COLO829 (cell line): Measurements from ENCODE around the gene LYVE1.

Source experiments
- DNase-seq: peaks from one replicate; pipeline ENCODE4 v3.0.0; 2012; ENCODE audit warnings: low spot score

Gene LYVE1

DNA sequence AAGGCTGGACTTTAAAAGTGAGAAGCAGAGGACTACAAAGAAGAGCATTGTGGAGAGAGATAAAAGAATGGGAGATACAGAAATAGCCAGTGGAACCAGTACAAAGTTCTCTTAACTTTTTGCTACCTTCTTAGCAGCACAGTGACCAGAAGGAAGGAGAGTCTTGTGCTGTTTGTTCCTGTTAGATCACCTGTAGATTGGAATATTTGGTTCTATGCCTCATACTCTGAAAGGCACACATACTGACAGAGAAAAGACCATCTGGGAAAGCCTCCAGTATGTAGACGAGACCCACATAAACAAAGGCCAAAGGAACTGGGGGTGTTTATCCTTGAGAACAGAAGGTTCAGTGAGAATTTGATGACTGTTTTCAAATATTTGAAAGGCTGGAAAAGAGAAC is 46.2 kb downstream of the LYVE1 start:
- no peak for DNase-seq

- DNase-seq: no peak
These were observed 47.9 kb downstream of the LYVE1 start for GRCh38 chr11:10520562-10520961.

DNA sequence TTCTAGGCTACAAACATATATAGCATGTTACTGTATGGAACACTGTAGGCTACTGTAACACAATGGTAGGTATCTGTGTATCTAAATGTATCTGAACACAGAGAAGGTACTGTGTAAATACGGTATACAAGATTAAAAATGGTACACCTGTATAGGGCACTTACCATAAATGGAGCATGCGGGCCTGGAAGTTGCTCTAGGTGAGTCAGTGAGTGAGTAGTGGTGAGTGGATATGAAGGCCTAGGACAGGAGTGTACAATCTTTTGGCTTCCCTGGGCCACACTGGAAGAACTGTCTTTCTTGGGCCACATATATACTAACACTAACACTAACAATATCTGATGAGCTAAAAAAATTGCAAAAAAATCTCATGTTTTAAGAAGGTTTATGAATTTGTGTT is 48.8 kb downstream of the LYVE1 start:
- DNase-seq: no peak

DNA sequence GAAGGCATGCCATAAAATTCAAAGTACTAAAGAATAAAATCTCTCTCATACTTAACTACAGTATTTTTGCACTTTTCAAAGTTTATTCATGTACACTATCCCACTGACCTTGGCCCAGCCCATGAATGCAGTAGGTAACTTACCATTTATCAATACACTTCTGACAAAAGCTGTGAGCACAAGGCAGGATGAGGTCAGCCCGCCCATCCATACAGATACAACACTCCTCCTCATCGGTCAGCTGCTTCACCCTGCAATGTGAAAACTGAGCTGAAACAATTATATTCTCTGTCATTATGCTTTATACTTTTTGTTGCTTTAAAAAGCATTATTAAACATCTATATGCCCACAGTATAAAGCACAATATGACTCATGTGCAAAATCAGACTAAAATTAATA is 49.6 kb downstream of the LYVE1 start:
- no peak for DNase-seq

- no peak for DNase-seq
These were observed 50.3 kb downstream of the LYVE1 start for GRCh38 chr11:10518123-10518522.

GRCh38 chr11:10515418-10515817 is 53.0 kb downstream of the LYVE1 start:
- no peak for DNase-seq

GRCh38 chr11:10514709-10515108 is 53.8 kb downstream of the LYVE1 start:
- no peak for DNase-seq

DNA sequence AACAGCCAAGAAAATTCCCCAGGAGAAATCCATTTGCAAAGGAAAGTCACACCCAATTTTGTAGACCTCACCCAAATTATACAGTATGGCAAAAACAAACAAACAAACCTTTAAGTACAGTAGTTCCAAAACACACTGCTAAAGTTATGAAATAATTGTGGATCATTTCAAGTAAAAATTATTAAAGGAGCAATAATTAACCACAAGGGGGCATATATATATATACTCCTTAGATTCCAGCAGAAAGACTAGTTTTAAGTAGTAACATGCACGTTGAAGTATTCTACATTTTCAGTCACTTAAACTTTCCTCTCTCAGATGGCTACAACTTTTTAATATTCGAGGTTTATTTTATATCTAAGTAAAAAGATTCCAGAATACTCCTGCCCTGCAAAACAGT is 54.3 kb downstream of the LYVE1 start:
- no peak for DNase-seq

GRCh38 chr11:10511181-10511621 is 57.3 kb downstream of the LYVE1 start:
- no peak for DNase-seq
